ENCODE measurements around the gene CDK5RAP3.
"Not testable (repeated sequence)": the region's sequence is repeated elsewhere in the genome, so short reads cannot be mapped to it uniquely, and the experiment has no call there.

CDK5RAP3 gene

GRCh38 chr17:47982645-47983390, 11.9 kb downstream of the CDK5RAP3 start:
- no peak for TF ChIP-seq CTCF (conservative IDR thresholded peaks at IDR 0.05; ENCODE audit: low read depth, low read length)
- DNase-seq (ENCODE audit: low read depth): no peak
- H3K4me3 ChIP-seq (ENCODE audit: low read depth, low read length): no peak overlapping the region

GRCh38 chr17:47983492-47984223, 12.7 kb downstream of the CDK5RAP3 start:
- no peak for DNase-seq (ENCODE audit: low read depth)
- no peak overlapping the region for H3K4me3 ChIP-seq (ENCODE audit: low read depth, low read length)
- TF ChIP-seq CTCF (conservative IDR thresholded peaks at IDR 0.05; ENCODE audit: low read depth, low read length): no peak

GRCh38 chr17:47986520-47986919, 15.6 kb downstream of the CDK5RAP3 start:
- no peak for TF ChIP-seq CTCF (conservative IDR thresholded peaks at IDR 0.05; ENCODE audit: low read depth, low read length)
- H3K4me3 ChIP-seq (ENCODE audit: low read depth, low read length): no peak overlapping the region
- no peak for DNase-seq (ENCODE audit: low read depth)

- TF ChIP-seq CTCF (conservative IDR thresholded peaks at IDR 0.05; ENCODE audit: low read depth, low read length): no peak
- no peak for DNase-seq (ENCODE audit: low read depth)
These were observed 16.4 kb downstream of the CDK5RAP3 start for GRCh38 chr17:47987240-47987835.

GRCh38 chr17:47988445-47988844, 17.5 kb downstream of the CDK5RAP3 start:
- DNase-seq (ENCODE audit: low read depth); H3K4me3 ChIP-seq (ENCODE audit: low read depth, low read length): not testable (repeated sequence)

More at GRCh38 chr17:47987240-47987835, 16.4 kb downstream of the CDK5RAP3 start:
- no peak overlapping the region for H3K4me3 ChIP-seq (ENCODE audit: low read depth, low read length)

GRCh38 chr17:47989159-47989558, 18.2 kb downstream of the CDK5RAP3 start:
- no peak for TF ChIP-seq CTCF (conservative IDR thresholded peaks at IDR 0.05; ENCODE audit: low read depth, low read length)

GRCh38 chr17:47989700-47990099, 18.8 kb downstream of the CDK5RAP3 start:
- H3K4me3 ChIP-seq (ENCODE audit: low read depth, low read length): no peak overlapping the region
- no peak for TF ChIP-seq CTCF (conservative IDR thresholded peaks at IDR 0.05; ENCODE audit: low read depth, low read length)
- no peak for DNase-seq (ENCODE audit: low read depth)

More at GRCh38 chr17:47989159-47989558, 18.2 kb downstream of the CDK5RAP3 start:
- no peak for DNase-seq (ENCODE audit: low read depth)
- no peak overlapping the region for H3K4me3 ChIP-seq (ENCODE audit: low read depth, low read length)

Data from choroid plexus epithelial cell (primary cell).